GM08714 (cell line): ENCODE data around the gene ATP5F1D.

Experiments used
- H3K4me3 ChIP-seq: fragments of 200-500 bp; sonication (Bioruptor generic); 2 replicates; pipeline ENCODE4 v1.5.1; 2014; ENCODE audit warnings: mild to moderate bottlenecking, low read length, inconsistent platforms
- ZNF274 ChIP-seq: IDR thresholded peaks from 2 replicates; pipeline ENCODE4 v1.6.1; 2012; ENCODE audit warnings: mild to moderate bottlenecking, low read depth, low read length

The ATP5F1D gene

DNA sequence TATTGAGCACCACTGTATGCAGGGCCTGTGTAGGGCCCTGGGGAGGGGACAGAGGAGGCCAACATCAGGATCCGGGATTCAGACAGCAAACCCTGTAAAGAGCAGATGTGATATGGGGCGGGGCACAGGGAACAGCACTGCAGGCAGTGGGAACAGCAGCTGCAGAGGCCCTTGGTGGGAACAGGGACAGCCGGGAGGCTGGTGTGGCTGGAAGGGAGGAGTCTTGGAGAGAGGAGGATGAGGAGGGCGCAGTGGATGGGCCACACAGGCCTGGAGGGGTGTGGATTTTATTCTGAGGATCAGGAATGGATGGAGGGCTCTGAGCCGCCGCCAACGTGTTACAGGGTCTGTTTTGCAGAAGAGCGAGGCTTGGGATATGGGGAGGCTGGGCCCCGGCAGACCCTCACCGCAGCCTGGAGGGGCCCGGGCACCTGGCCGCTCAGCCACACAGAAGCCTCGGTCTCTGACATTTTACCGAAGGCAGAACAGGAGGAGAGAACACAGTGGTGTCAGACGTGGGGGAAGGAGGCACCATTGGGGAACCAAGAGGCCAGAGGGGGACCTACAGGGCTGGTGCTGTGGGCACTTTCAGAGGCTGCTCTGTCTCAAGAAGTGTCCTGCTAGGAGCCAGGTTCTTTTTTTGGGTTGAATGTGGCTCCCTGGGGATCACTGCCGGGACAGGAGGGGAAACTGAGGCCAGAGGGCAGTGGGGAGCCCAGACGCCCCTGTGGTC is 51.0 kb downstream of the ATP5F1D start:
- TF ChIP-seq ZNF274, result no peak

DNA sequence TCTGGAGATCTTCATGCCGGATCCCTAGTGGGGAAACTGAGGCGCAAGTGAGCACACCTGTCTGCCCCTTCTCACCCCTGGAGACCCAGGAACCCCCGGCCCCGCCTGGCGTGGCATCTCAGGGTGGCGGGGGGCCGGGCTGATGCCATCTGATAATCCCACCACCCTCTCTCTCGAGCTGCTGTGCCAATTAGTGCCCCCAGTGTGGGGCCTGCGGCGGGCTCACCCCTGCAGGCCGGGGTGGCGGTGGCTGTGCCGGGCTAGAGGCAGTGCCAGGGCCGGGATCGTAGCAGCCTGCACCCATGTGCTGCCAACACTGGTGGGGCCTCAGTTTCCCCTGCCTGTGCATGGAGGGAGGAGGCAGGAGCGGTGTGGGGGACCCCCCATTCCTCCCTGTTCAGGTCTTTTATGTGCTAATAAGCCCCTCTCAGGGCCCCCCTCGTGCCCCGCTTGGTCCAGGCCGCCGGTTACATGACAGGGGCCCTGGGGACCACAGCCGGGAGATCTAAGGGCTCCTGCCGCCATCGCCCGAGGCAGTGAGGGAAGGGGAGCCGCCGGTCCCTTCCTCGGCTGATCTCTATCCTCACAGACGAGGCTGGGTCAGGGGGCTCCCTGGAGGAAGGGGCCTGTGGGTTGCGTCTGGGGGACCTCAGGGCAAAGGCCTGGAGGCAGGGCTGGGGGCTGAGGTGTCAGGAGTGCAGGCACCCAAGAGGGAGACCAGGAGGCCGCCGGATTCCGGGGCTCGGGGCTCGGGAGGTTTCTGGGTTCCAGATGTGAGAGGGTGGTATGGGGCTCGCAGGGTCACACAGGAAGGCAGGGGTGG is 52.4 kb downstream of the ATP5F1D start:
- H3K4me3 ChIP-seq, result no peak overlapping the region
- TF ChIP-seq ZNF274, result no peak

More for the DNA sequence above, 51.0 kb downstream of the ATP5F1D start:
- H3K4me3 ChIP-seq, result no peak overlapping the region
